Coronary artery (tissue), 2 donors: ENCODE results near the gene SLC2A1.

Source experiments
- DNase-seq: peaks from one replicate; pipeline ENCODE4 v3.0.0-alpha.2; 2017; ENCODE audit warnings: low spot score
- H3K27ac ChIP-seq, 2 donors: fragments of 200-600 bp; sonication (generic); one replicate each; pipeline ENCODE4 v1.5.1; 2016 to 2019
- H3K4me3 ChIP-seq: fragments of 200-600 bp; sonication (generic); 2 replicates; pipeline ENCODE4 v1.5.1; 2016; ENCODE audit warnings: mild to moderate bottlenecking, moderate library complexity
- TF ChIP-seq, protein P1 (sequence below): fragments of 200-600 bp; sonication (generic); IDR thresholded peaks from one replicate; pipeline ENCODE4 v1.5.1; 2019; ENCODE audit warnings: antibody characterized with exemption

The SLC2A1 gene

GRCh38 chr1:42958488-42959319 lies at the start of gene SLC2A1:
Gene SLC2A1, minus strand, starts transcription at chr1:42958868. Its CDS starts 217 bp downstream, at chr1:42958651.
- TF ChIP-seq, protein P1, sequence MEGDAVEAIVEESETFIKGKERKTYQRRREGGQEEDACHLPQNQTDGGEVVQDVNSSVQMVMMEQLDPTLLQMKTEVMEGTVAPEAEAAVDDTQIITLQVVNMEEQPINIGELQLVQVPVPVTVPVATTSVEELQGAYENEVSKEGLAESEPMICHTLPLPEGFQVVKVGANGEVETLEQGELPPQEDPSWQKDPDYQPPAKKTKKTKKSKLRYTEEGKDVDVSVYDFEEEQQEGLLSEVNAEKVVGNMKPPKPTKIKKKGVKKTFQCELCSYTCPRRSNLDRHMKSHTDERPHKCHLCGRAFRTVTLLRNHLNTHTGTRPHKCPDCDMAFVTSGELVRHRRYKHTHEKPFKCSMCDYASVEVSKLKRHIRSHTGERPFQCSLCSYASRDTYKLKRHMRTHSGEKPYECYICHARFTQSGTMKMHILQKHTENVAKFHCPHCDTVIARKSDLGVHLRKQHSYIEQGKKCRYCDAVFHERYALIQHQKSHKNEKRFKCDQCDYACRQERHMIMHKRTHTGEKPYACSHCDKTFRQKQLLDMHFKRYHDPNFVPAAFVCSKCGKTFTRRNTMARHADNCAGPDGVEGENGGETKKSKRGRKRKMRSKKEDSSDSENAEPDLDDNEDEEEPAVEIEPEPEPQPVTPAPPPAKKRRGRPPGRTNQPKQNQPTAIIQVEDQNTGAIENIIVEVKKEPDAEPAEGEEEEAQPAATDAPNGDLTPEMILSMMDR: no peak
- Histone ChIP-seq H3K4me3 (peak within 1 kb of the TSS; percentile 87), H3K27ac (peak within 1 kb of the TSS; percentile 73 to 91)
- peak; percentile 96 for DNase-seq

DNA sequence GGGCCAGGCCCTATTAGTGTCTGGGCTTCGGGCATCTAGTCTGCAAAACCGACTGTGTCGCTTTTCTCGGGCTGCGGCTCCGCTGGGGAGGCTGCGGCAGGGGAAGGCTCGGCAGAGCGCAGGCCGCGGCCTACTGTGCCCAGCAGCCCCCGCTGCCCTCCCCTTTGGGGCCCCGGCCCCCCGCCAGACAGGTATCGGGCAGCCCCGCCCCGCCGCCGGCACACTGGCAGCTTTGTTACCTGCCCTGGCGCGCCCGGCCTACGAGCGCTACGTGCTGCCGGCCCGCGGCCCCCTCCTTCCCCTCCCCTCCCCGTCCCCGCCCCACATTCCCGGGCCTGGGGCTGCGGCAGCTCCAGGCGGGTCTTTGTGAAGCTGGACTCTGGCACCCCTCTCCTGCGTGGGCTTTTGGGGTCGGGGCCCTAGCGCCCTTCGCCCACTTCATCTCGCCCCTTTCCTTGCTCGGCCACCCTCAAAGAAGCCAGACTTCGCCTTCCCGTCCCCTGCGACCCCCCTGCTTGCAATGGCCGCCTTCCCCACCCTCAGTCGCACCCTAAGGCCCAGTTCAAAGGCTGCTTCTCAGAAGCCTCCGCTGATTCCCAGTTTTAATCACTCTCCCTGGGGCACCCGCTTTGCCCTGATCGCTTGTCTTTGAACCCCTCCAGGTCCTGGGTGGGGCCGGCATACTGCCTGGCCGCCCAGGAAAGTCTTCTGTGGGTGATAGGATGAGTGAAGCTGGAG lies 48.9 kb upstream of the SLC2A1 start:
- no peak overlapping the region for H3K27ac ChIP-seq
- no peak for DNase-seq
- no peak overlapping the region for H3K4me3 ChIP-seq
- TF ChIP-seq, protein P1: no peak

GRCh38 chr1:43005460-43006361 lies 47.0 kb upstream of the SLC2A1 start:
- TF ChIP-seq, protein P1: no peak
- DNase-seq: no peak
- no peak overlapping the region for H3K4me3 ChIP-seq
- H3K27ac ChIP-seq: no peak overlapping the region

DNA sequence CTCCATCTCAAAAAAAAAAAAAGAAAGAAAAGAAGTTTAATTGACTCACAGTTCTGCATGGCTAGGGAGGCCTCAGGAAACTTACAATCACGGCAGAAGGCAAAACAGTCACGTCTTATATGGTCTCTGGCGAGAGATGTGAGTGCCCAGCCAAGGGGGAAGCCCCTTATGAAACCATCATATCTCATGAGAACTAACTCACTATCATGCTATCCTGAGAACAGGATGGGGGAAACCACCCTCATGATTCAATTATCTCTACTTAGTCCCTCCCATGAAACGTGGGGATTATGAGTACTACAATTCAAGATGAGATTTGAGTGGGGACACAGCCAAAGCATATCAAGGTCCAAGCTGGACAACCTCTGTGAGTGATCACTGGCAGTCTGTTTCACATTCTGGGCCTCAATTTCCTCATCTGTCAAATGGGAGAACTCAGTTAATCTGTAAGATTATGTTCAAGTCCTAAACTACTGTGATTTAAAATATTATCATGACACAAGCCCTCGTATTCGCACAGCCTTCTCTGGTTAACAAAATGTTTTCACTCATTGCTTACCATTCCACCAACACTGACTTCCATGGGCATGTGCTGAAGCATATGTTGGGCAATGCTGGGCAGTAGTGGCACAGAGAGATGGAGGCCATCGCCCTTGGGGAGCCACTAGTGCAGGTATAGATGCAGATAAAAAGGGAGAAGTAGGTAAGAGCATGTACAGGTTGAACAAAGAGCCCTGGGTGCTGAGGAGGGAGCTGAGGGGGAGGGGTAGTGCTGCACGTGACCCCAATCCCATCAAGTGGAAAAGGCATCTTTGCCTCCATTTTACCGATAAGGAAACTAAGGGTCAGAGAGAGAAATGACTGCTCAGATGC lies 46.2 kb upstream of the SLC2A1 start:
- no peak overlapping the region for H3K27ac ChIP-seq
- DNase-seq: no peak
- no peak overlapping the region for H3K4me3 ChIP-seq
- TF ChIP-seq, protein P1: no peak

DNA sequence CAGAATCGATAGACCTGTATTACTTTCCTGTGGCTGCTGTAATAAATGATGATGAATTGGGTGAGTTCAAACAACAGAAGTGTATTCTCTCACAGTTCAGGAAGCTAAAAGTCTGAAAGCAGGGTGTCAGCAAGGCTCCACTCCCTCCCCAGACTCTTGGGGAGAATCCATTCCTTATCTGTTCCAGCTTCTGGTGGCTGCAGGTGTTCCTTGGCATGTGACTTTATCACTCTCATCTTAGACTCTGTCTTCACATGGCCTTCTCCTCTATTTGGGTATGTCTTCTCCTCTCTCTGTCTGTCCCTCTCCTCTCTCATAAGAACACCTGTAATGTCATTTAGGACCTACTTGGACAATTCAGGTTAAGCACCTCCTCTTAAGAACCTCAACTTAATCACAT lies 44.1 kb upstream of the SLC2A1 start:
- Histone ChIP-seq H3K4me3 (no peak overlapping the region), H3K27ac (no peak overlapping the region)
- no peak for DNase-seq
- TF ChIP-seq, protein P1: no peak

- no peak for DNase-seq
- TF ChIP-seq, protein P1: no peak
- Histone ChIP-seq H3K4me3 (no peak overlapping the region), H3K27ac (no peak overlapping the region)
These were observed 43.4 kb upstream of the SLC2A1 start for GRCh38 chr1:43002116-43002515.
